Measurements from ENCODE around the gene MAP7D1. TPM values are rescaled to one million over a fixed set of nuclear protein-coding genes. Genes with fewer than 3 reads are reported as not detected.

Gene MAP7D1
- total RNA-seq, 3 donors from 2014 or later (not counting 1 experiment from before 2014, with no cell fraction given), result 213 to 232 (median 230) TPM

GRCh38 chr1:36178471-36179219 lies 22.7 kb downstream of the MAP7D1 start:
- H3K4me1 Mint-ChIP-seq, result peaks cover 6 to 18% of the 10 kb centered on the region in 2 donors
- H3K36me3 Mint-ChIP-seq, result peaks cover 7% of the 10 kb centered on the region
- H3K9me3 ChIP-seq (ENCODE audit: control insufficient read depth, insufficient read depth, low read length), result no peaks in the 10 kb centered on the region
- no peaks in the 10 kb centered on the region for H3K27me3 Mint-ChIP-seq (ENCODE audit: low read depth in 2 of 2)
- no peaks in the 10 kb centered on the region for H3K27me3 ChIP-seq (ENCODE audit: control insufficient read depth, insufficient read depth, low read length)
- DNase-seq (no peak), ATAC-seq (no peak)
- H3K4me1 ChIP-seq (ENCODE audit: control insufficient read depth, insufficient read depth, low read length), result peaks cover 8% of the 10 kb centered on the region
- H3K4me3 ChIP-seq (ENCODE audit: low read length), result no peak overlapping the region
- no peak for TF ChIP-seq CTCF (IDR thresholded peaks at IDR 0.05)
- peaks cover 69% of the 10 kb centered on the region for H3K36me3 ChIP-seq (ENCODE audit: control insufficient read depth, insufficient read depth, low read length)
- peak overlapping the region in 1 of 2 donors; percentile 36 for H3K27ac Mint-ChIP-seq
- WGBS (ENCODE audit: insufficient coverage), result 97% methylated on average over 62 of the region's 62 CpGs
- H3K27ac ChIP-seq (ENCODE audit: low read length), result no peak overlapping the region
- no peaks in the 10 kb centered on the region for H3K9me3 Mint-ChIP-seq
- H3K4me3 Mint-ChIP-seq, result no peak overlapping the region
- intact Hi-C loops (cut with micrococcal nuclease), result no loop called here

- Mint-ChIP-seq H3K27me3 (ENCODE audit: low read depth in 2 of 2) (no peaks in the 10 kb centered on the region), H3K9me3 (no peaks in the 10 kb centered on the region), H3K27ac (no peak overlapping the region), H3K4me3 (no peak overlapping the region), H3K36me3 (peaks cover 2% of the 10 kb centered on the region), H3K4me1 (peaks cover 2 to 12% of the 10 kb centered on the region in 2 donors)
- ATAC-seq (no peak), DNase-seq (no peak)
- no peak for TF ChIP-seq CTCF (IDR thresholded peaks at IDR 0.05)
- Histone ChIP-seq H3K36me3 (ENCODE audit: control insufficient read depth, insufficient read depth, low read length) (peaks cover 64% of the 10 kb centered on the region), H3K9me3 (ENCODE audit: control insufficient read depth, insufficient read depth, low read length) (no peaks in the 10 kb centered on the region), H3K27me3 (ENCODE audit: control insufficient read depth, insufficient read depth, low read length) (no peaks in the 10 kb centered on the region), H3K4me1 (ENCODE audit: control insufficient read depth, insufficient read depth, low read length) (peaks cover 8% of the 10 kb centered on the region), H3K4me3 (ENCODE audit: low read length) (no peak overlapping the region), H3K27ac (ENCODE audit: low read length) (no peak overlapping the region)
- 97% methylated on average over 19 of the region's 19 CpGs for WGBS (ENCODE audit: insufficient coverage)
- intact Hi-C loops (cut with micrococcal nuclease), result no loop called here
Observed at GRCh38 chr1:36179220-36179600, 23.2 kb downstream of the MAP7D1 start.

- no peaks in the 10 kb centered on the region for H3K27me3 ChIP-seq (ENCODE audit: control insufficient read depth, insufficient read depth, low read length)
- Mint-ChIP-seq H3K36me3 (no peaks in the 10 kb centered on the region), H3K27ac (peak overlapping the region; percentile 13 to 52), H3K4me3 (no peak overlapping the region), H3K27me3 (ENCODE audit: low read depth in 2 of 2) (no peaks in the 10 kb centered on the region), H3K4me1 (peaks cover 0 to 9% of the 10 kb centered on the region in 2 donors), H3K9me3 (no peaks in the 10 kb centered on the region)
- H3K27ac ChIP-seq (ENCODE audit: low read length), result no peak overlapping the region
- intact Hi-C loops (cut with micrococcal nuclease), result no loop called here
- no peak for ATAC-seq
- peaks cover 2% of the 10 kb centered on the region for H3K4me1 ChIP-seq (ENCODE audit: control insufficient read depth, insufficient read depth, low read length)
- no peaks in the 10 kb centered on the region for H3K9me3 ChIP-seq (ENCODE audit: control insufficient read depth, insufficient read depth, low read length)
- TF ChIP-seq CTCF (IDR thresholded peaks at IDR 0.05), result no peak
- no peak for DNase-seq
- 83% methylated on average over 2 of the region's 2 CpGs for WGBS (ENCODE audit: insufficient coverage)
- H3K4me3 ChIP-seq (ENCODE audit: low read length), result no peak overlapping the region
- peaks cover 31% of the 10 kb centered on the region for H3K36me3 ChIP-seq (ENCODE audit: control insufficient read depth, insufficient read depth, low read length)
Observed at GRCh38 chr1:36182734-36183133, 26.8 kb downstream of the MAP7D1 start.
